NCI-H524 (cell line): Measurements from ENCODE around the gene GGNBP2.
A peak's percentile ranks its signal among the peaks of the same experiment; 100 is the strongest.
"Not testable (repeated sequence)": the region's sequence is repeated elsewhere in the genome, so short reads cannot be mapped to it uniquely, and the experiment has no call there.

ENCODE experiments used
- DNase-seq, 2 experiments: peaks; one replicate each; lab custom pipeline; 2025; lab: John Stamatoyannopoulos, UW

GGNBP2 gene

DNA sequence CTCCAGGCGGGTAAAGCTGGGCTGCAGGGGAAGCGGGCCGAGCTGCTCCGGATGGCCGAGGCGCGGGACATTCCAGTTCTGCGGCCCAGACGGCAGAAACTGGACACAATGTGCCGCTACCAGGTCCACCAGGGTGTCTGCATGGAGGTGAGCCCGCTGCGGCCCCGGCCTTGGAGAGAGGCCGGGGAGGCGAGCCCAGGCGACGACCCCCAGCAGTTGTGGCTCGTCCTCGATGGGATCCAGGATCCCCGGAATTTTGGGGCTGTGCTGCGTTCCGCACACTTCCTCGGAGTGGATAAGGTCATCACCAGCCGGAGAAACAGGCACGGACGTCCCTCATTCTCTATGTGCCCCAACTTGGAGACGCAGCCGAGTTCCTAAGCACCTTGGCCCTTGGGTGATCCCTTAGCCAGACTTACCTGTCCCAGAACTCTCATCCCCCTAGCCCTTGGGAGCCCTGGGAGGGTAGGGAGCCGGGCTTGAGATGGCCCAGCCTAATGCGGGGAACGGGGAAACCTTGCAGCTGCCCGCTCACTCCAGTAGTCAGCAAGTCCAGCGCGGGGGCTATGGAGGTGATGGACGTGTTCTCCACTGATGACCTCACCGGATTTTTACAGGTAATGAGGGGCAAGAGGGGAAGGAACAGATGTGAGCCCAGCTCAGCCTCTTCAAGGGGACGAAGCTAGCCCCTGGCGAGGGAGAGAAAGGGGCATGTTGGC lies 57.5 kb downstream of the GGNBP2 start:
- peak; percentile 34 to 47 for DNase-seq

DNA sequence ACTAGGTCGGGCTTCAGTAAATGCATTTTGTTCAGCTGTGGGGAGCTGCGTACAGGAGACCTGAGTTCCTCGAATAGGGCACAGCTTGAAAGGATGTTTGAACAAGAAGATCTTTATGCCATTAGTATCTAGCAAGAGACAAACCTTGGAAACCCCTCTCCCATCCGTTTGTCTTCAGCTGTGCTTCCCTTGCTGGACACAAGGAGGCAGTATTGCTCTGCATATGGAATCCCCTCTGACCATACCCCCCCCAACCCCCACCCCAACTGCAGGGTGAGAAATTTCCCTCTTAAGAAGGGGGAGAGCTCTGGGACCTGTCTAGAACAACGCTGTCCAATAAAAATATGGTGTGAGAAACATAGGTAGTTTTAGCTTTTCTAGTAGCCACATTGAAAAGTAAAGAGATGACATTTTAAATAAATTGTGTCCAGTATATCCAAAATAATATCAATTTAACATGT lies 58.2 kb downstream of the GGNBP2 start:
- peak; percentile 55 to 85 for DNase-seq

DNA sequence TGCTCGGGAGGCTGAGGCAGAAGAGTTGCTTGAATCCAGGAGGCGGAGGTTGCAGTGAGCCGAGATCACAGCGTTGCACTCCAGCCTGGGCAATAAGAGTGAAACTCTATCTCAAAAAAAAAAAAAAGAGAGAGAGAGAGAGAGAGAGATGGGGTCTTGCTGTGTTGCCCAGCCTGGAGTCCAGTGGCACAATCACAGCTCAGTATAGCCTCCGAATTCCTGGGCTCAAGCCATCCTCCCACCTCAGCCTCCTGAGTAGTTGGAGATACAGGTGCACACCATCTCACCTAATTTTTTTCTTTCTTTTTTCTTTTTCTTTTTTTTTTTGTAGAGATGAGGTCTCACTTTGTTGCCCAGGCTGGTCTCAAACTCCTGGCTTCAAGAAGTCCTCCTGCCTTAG lies 60.3 kb downstream of the GGNBP2 start:
- DNase-seq = not testable (repeated sequence)

- DNase-seq = no peak
Measured at GRCh38 chr17:36608280-36608679, 63.6 kb downstream of the GGNBP2 start.

- peak; percentile 84 to 85 for DNase-seq
Measured at GRCh38 chr17:36608794-36609497, 64.2 kb downstream of the GGNBP2 start.

DNA sequence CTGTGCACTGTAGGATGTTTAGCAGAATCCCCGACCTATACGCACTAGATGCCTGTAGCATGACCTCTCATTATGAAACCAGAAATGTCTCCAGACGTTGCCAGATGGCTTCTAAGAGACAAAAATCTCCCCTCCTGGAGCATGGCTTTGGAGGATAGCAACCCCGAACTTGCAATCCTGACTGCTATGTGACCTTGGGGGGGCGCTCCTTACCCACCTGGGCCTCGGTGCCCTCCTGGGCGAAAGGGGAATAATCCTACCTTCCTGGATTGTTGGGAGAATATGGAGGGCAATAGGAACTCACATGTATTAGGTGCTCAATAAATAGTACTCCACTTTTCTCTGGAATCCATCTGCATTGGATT lies 64.8 kb downstream of the GGNBP2 start:
- DNase-seq = no peak

- DNase-seq = no peak
Measured at GRCh38 chr17:36610474-36610873, 65.8 kb downstream of the GGNBP2 start.

GRCh38 chr17:36611345-36612072 lies 66.8 kb downstream of the GGNBP2 start:
- no peak for DNase-seq

DNA sequence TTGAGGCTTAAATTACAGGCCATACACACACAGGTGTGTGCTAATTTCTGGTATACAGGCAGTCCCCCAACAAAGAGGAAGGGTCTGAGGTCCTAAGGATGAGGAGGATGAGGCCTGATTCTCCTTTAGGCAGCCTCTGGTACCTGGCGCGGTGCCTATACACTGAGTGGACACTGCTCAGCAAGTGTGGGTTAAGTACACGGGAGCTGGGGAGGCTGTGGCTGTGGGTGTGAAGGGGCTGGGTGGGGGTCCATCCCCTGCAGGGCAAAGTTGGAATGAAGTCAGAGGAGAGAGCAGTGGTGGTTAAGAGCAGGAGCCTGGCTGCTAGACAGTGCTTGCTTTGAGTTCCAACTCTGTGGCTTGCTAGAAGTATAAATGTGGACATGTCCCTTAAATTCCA lies 67.6 kb downstream of the GGNBP2 start:
- no peak for DNase-seq

- DNase-seq = no peak
Measured at GRCh38 chr17:36613155-36613554, 68.4 kb downstream of the GGNBP2 start.

GRCh38 chr17:36614081-36614480 lies 69.4 kb downstream of the GGNBP2 start:
- DNase-seq = no peak

GRCh38 chr17:36614933-36615332 lies 70.2 kb downstream of the GGNBP2 start:
- peak; percentile 23 to 79 for DNase-seq

DNA sequence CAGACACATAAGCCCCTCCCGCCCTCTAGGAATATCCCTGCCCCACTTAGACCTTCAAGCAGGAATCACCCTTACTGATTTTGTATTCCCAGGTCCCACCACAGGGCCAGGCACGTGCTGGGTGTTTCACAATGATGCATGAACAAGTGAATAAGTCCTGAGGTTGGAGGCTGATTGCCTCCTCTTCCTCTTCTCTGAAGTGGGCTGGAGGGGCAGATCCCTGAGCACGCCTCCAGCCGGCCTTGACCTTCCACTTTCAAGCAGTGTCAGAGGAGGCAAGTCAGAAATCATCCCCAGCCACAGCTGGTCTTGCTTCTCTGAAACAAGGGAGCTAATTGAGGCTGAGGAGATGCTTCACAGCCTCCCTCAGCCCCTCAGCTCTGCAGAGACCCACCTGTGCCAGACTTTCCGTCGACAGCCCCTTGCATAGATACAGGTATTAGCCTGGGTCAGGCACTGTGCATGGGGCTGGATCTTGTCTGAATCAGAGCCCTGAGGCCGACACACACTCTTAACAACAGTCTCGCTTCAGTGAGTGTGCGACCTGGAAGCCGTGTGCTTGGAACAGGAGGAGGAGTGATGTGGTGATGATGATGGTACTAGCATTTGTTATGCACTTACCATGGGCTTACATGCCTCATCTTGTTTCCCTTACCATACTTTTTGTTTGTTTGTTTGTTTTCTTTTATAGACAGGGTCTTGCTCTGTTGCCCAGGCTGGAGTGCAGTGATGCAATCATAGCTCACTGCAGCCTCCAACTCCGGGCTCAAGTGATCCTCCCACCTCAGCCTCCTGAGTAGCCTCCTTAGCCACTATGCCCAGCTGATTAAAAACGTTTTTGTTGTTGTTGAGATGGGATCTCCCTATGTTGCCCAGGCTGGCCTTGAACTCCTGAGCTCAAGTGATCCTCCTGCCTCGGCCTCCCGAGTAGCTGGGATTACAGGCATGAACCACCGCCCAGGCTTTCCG lies 71.6 kb downstream of the GGNBP2 start:
- DNase-seq = no peak

DNA sequence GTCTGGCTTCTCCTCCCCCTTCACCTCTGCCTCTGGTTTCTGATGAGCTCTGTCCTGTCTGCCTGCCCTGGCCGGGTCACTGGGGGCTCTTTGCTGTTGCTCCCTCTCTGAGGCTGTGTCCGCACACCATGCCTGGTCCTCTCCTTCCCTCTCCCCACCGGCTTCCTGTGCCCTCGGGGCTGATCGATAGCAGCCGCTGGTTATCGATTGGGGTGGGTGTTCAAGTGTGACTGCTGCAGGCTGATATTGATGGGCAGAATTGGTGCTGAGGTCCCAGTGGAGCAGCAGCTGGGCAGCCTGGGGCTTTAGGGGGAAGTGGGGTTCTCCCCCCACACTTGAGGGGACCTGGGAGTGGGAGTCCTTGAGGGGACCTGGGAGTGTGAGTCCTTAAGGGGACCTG lies 73.1 kb downstream of the GGNBP2 start:
- DNase-seq = no peak

- no peak for DNase-seq
Measured at GRCh38 chr17:36623281-36623680, 78.6 kb downstream of the GGNBP2 start.

DNA sequence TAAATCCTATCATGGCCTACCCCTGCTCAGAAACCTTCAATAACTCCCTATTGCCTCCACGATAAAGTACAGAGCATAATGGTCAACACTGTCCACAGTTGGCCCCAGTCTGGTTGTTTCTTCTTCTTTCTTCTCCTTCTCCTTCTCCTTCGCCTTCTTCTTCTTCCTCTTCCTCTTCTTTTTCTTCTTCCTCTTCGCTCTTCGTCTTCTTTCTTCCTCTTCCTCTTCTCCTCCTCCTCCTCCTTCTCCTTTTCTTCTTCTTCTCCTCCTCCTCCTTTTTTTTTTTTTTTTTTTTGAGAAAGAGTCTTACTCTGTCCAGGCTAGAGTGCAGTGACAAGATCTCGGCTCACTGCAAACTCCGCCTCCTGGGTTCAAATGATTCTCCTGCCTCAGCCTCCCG lies 80.5 kb downstream of the GGNBP2 start:
- DNase-seq = no peak

GRCh38 chr17:36627101-36627500 lies 82.4 kb downstream of the GGNBP2 start:
- DNase-seq = peak in 1 of 2 experiments; percentile 15

DNA sequence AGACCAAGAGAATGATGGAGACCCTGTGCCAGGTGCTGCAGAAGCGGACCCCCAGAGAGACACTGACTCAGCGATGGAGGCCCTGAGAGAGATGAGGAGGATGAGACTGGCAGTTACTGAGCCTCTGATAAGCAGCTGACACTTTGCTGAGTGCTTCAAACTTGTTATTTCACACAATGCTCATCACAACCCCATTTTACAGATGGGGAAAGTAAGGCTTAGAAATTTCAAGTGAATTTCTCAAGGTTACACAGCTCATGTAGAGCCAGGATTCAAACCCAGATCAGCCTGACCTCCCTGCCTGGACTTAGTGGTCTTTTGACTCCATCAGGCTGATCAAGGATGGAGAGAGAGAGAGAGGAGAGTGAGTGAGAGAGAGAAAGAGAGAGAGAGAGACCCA lies 83.9 kb downstream of the GGNBP2 start:
- DNase-seq = no peak

- DNase-seq = peak; percentile 60 to 77
Measured at GRCh38 chr17:36629252-36629847, 84.6 kb downstream of the GGNBP2 start.

GRCh38 chr17:36629970-36630502 lies 85.3 kb downstream of the GGNBP2 start:
- DNase-seq = no peak

DNA sequence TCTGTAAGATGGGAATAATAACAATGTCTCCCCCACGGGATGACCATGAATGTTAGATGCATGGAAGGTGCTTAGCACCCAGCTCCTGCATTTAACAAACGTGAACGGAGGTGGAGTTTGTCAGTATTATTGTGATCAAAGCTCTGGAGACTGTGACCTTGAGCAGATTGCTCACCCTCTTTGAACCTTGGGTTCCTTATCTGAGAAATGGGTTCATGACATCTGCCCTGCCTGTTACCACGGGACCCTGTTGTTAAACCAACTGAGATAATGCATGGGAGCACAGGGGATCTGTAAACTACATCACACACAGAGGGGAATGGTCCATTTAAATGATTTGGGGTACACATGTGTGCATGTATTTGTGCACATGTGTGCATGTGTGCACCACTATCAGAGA lies 86.3 kb downstream of the GGNBP2 start:
- no peak for DNase-seq
